ENCODE data around the gene LEPROT.
A peak's percentile ranks its signal among the peaks of the same experiment; 100 is the strongest.

LEPROT gene

GRCh38 chr1:65424573-65424889 is 4.1 kb downstream of the LEPROT start:
- H2AFZ ChIP-seq (ENCODE audit: low read depth, low read length), result no peak overlapping the region
- H3K4ac ChIP-seq (ENCODE audit: low read depth in 1 of 2, low read length in 2 of 2), result no peak overlapping the region
- H2BK120ac ChIP-seq (ENCODE audit: low read depth, low read length), result no peak overlapping the region
- WGBS, result 56% methylated on average over 1 of the region's 1 CpG
- no peaks in the 10 kb centered on the region for H3K9me3 ChIP-seq (ENCODE audit: control insufficient read depth, low read length)
- H3K23ac ChIP-seq (ENCODE audit: low read length in 2 of 2), result no peak overlapping the region
- H4K8ac ChIP-seq (ENCODE audit: low read length), result no peak overlapping the region
- peak overlapping the region; percentile 12 to 63 for H2BK12ac ChIP-seq (ENCODE audit: low read length in 2 of 2)
- H3K36me3 ChIP-seq (ENCODE audit: control insufficient read depth in 1 of 2, insufficient read depth in 2 of 2, low read depth in 1 of 2, low read length in 2 of 2), result peaks cover 6 to 44% of the 10 kb centered on the region in 2 experiments
- no peak overlapping the region for H4K91ac ChIP-seq (ENCODE audit: low read length)
- no peaks in the 10 kb centered on the region for H3K27me3 ChIP-seq (ENCODE audit: control insufficient read depth in 1 of 2, insufficient read depth in 1 of 2, low read length in 2 of 2)
- H3K27ac ChIP-seq (ENCODE audit: low read length, poor library complexity, severe bottlenecking), result peak overlapping the region; percentile 95
- peaks cover 16% of the 10 kb centered on the region for H3K4me1 ChIP-seq (ENCODE audit: control insufficient read depth, insufficient read depth, low read depth, low read length)
- peak overlapping the region in 1 of 2 experiments; percentile 66 for H3K18ac ChIP-seq (ENCODE audit: low read depth in 1 of 2, low read length in 2 of 2)
- peaks cover 1% of the 10 kb centered on the region for H3K79me1 ChIP-seq (replicated peaks; ENCODE audit: low read length, poor library complexity, severe bottlenecking)
- peak overlapping the region; percentile 45 for H3K4me2 ChIP-seq (ENCODE audit: low read length, poor library complexity, severe bottlenecking)
- peak overlapping the region; percentile 95 for H2AK5ac ChIP-seq (ENCODE audit: low read length, severe bottlenecking)
- no peak for DNase-seq
- peak overlapping the region in 1 of 2 experiments; percentile 25 for H3K4me3 ChIP-seq (ENCODE audit: insufficient read depth in 1 of 2, low read depth in 1 of 2, low read length in 2 of 2)
- H3K9ac ChIP-seq (ENCODE audit: low read length), result peak overlapping the region; percentile 64
- no peak overlapping the region for H3K14ac ChIP-seq (ENCODE audit: low read length in 2 of 2)
- H2BK5ac ChIP-seq (ENCODE audit: low read depth, low read length, poor library complexity, severe bottlenecking), result peak overlapping the region; percentile 47
- H2BK15ac ChIP-seq (ENCODE audit: low read depth, poor library complexity, severe bottlenecking), result peak overlapping the region; percentile 86

DNA sequence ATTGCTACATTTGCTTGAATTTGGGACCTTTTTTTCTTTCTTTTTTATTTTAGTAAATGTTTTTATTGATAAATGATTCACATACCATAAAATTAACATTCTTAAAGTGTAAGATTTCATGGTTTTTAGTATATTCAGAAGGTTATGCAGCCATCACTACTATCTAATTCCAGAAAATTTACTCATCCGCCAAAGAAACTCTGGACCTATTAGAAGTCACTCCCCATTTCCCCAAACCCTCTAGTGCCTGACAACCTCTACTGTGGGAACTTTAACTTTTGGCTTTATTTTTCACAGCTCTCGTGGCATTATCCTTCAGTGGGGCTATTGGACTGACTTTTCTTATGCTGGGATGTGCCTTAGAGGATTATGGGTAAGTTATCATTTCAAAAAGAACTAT is 4.5 kb downstream of the LEPROT start:
- no peaks in the 10 kb centered on the region for H3K27me3 ChIP-seq (ENCODE audit: control insufficient read depth in 1 of 2, insufficient read depth in 1 of 2, low read length in 2 of 2)
- H3K27ac ChIP-seq (ENCODE audit: low read length, poor library complexity, severe bottlenecking), result peak overlapping the region; percentile 95
- no peak overlapping the region for H3K4me3 ChIP-seq (ENCODE audit: insufficient read depth in 1 of 2, low read depth in 1 of 2, low read length in 2 of 2)
- no peak overlapping the region for H2BK15ac ChIP-seq (ENCODE audit: low read depth, poor library complexity, severe bottlenecking)
- no peak overlapping the region for H3K14ac ChIP-seq (ENCODE audit: low read length in 2 of 2)
- peak overlapping the region; percentile 76 for H2AK5ac ChIP-seq (ENCODE audit: low read length, severe bottlenecking)
- 100% methylated on average over 2 of the region's 2 CpGs for WGBS
- H3K23ac ChIP-seq (ENCODE audit: low read length in 2 of 2), result no peak overlapping the region
- no peak overlapping the region for H3K4me2 ChIP-seq (ENCODE audit: low read length, poor library complexity, severe bottlenecking)
- DNase-seq, result no peak
- H3K4ac ChIP-seq (ENCODE audit: low read depth in 1 of 2, low read length in 2 of 2), result no peak overlapping the region
- no peak overlapping the region for H2AFZ ChIP-seq (ENCODE audit: low read depth, low read length)
- peaks cover 1% of the 10 kb centered on the region for H3K79me1 ChIP-seq (replicated peaks; ENCODE audit: low read length, poor library complexity, severe bottlenecking)
- H2BK5ac ChIP-seq (ENCODE audit: low read depth, low read length, poor library complexity, severe bottlenecking), result no peak overlapping the region
- H3K9ac ChIP-seq (ENCODE audit: low read length), result peak overlapping the region; percentile 64
- peaks cover 6 to 46% of the 10 kb centered on the region in 2 experiments for H3K36me3 ChIP-seq (ENCODE audit: control insufficient read depth in 1 of 2, insufficient read depth in 2 of 2, low read depth in 1 of 2, low read length in 2 of 2)
- H3K4me1 ChIP-seq (ENCODE audit: control insufficient read depth, insufficient read depth, low read depth, low read length), result peaks cover 14% of the 10 kb centered on the region
- no peak overlapping the region for H3K18ac ChIP-seq (ENCODE audit: low read depth in 1 of 2, low read length in 2 of 2)
- H2BK12ac ChIP-seq (ENCODE audit: low read length in 2 of 2), result no peak overlapping the region
- no peak overlapping the region for H4K91ac ChIP-seq (ENCODE audit: low read length)
- H4K8ac ChIP-seq (ENCODE audit: low read length), result no peak overlapping the region
- H2BK120ac ChIP-seq (ENCODE audit: low read depth, low read length), result no peak overlapping the region
- no peaks in the 10 kb centered on the region for H3K9me3 ChIP-seq (ENCODE audit: control insufficient read depth, low read length)

DNA sequence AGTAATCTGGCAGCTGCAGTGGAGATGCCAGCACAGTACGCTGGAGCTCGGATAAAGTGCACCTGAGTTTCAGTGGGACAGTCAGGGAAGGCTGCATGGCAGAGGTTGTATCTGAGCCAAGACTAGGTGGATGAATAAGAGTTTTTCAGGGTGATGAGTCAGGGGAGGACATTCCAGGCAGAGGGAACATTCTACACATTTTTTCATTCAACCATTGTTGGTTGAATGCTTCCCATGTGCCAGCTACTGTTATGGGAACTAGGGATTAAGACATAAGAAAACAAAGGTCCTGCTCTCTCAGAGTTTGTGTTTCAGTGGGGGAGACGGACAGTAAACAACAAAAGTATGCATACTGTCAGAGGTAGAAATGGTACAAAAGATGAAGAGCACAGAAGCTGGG is 5.2 kb downstream of the LEPROT start:
- no peak overlapping the region for H3K4me2 ChIP-seq (ENCODE audit: low read length, poor library complexity, severe bottlenecking)
- no peaks in the 10 kb centered on the region for H3K9me3 ChIP-seq (ENCODE audit: control insufficient read depth, low read length)
- 34% methylated on average over 3 of the region's 3 CpGs for WGBS
- no peak overlapping the region for H2BK12ac ChIP-seq (ENCODE audit: low read length in 2 of 2)
- H4K8ac ChIP-seq (ENCODE audit: low read length), result peak overlapping the region; percentile 27
- peak overlapping the region; percentile 76 for H2AK5ac ChIP-seq (ENCODE audit: low read length, severe bottlenecking)
- H2BK15ac ChIP-seq (ENCODE audit: low read depth, poor library complexity, severe bottlenecking), result no peak overlapping the region
- H3K36me3 ChIP-seq (ENCODE audit: control insufficient read depth in 1 of 2, insufficient read depth in 2 of 2, low read depth in 1 of 2, low read length in 2 of 2), result peaks cover 6 to 53% of the 10 kb centered on the region in 2 experiments
- peak overlapping the region; percentile 69 for H3K27ac ChIP-seq (ENCODE audit: low read length, poor library complexity, severe bottlenecking)
- H3K79me1 ChIP-seq (replicated peaks; ENCODE audit: low read length, poor library complexity, severe bottlenecking), result peaks cover 1% of the 10 kb centered on the region
- H2AFZ ChIP-seq (ENCODE audit: low read depth, low read length), result no peak overlapping the region
- H4K91ac ChIP-seq (ENCODE audit: low read length), result no peak overlapping the region
- no peak overlapping the region for H3K4ac ChIP-seq (ENCODE audit: low read depth in 1 of 2, low read length in 2 of 2)
- peak overlapping the region in 1 of 2 experiments; percentile 49 for H3K18ac ChIP-seq (ENCODE audit: low read depth in 1 of 2, low read length in 2 of 2)
- H3K9ac ChIP-seq (ENCODE audit: low read length), result no peak overlapping the region
- H3K4me3 ChIP-seq (ENCODE audit: insufficient read depth in 1 of 2, low read depth in 1 of 2, low read length in 2 of 2), result no peak overlapping the region
- no peak overlapping the region for H3K23ac ChIP-seq (ENCODE audit: low read length in 2 of 2)
- peak; percentile 68 for DNase-seq
- H3K14ac ChIP-seq (ENCODE audit: low read length in 2 of 2), result no peak overlapping the region
- no peak overlapping the region for H2BK120ac ChIP-seq (ENCODE audit: low read depth, low read length)
- H2BK5ac ChIP-seq (ENCODE audit: low read depth, low read length, poor library complexity, severe bottlenecking), result no peak overlapping the region
- H3K27me3 ChIP-seq (ENCODE audit: control insufficient read depth in 1 of 2, insufficient read depth in 1 of 2, low read length in 2 of 2), result no peaks in the 10 kb centered on the region
- peaks cover 14% of the 10 kb centered on the region for H3K4me1 ChIP-seq (ENCODE audit: control insufficient read depth, insufficient read depth, low read depth, low read length)

- H3K9me3 ChIP-seq (ENCODE audit: control insufficient read depth, low read length), result no peaks in the 10 kb centered on the region
- over 99% methylated on average over 2 of the region's 2 CpGs for WGBS
- peak overlapping the region; percentile 76 for H2AK5ac ChIP-seq (ENCODE audit: low read length, severe bottlenecking)
- no peak overlapping the region for H3K4me2 ChIP-seq (ENCODE audit: low read length, poor library complexity, severe bottlenecking)
- peaks cover 13 to 83% of the 10 kb centered on the region in 2 experiments for H3K36me3 ChIP-seq (ENCODE audit: control insufficient read depth in 1 of 2, insufficient read depth in 2 of 2, low read depth in 1 of 2, low read length in 2 of 2)
- H3K18ac ChIP-seq (ENCODE audit: low read depth in 1 of 2, low read length in 2 of 2), result peak overlapping the region in 1 of 2 experiments; percentile 19
- no peak overlapping the region for H4K91ac ChIP-seq (ENCODE audit: low read length)
- H3K9ac ChIP-seq (ENCODE audit: low read length), result no peak overlapping the region
- no peak overlapping the region for H3K23ac ChIP-seq (ENCODE audit: low read length in 2 of 2)
- peaks cover 10% of the 10 kb centered on the region for H3K79me1 ChIP-seq (replicated peaks; ENCODE audit: low read length, poor library complexity, severe bottlenecking)
- no peak overlapping the region for H2BK120ac ChIP-seq (ENCODE audit: low read depth, low read length)
- peak overlapping the region; percentile 70 for H3K27ac ChIP-seq (ENCODE audit: low read length, poor library complexity, severe bottlenecking)
- peak overlapping the region in 1 of 2 experiments; percentile 43 for H2BK12ac ChIP-seq (ENCODE audit: low read length in 2 of 2)
- H3K4me3 ChIP-seq (ENCODE audit: insufficient read depth in 1 of 2, low read depth in 1 of 2, low read length in 2 of 2), result no peak overlapping the region
- no peak overlapping the region for H3K4ac ChIP-seq (ENCODE audit: low read depth in 1 of 2, low read length in 2 of 2)
- no peak overlapping the region for H2BK15ac ChIP-seq (ENCODE audit: low read depth, poor library complexity, severe bottlenecking)
- no peaks in the 10 kb centered on the region for H3K27me3 ChIP-seq (ENCODE audit: control insufficient read depth in 1 of 2, insufficient read depth in 1 of 2, low read length in 2 of 2)
- peaks cover 5% of the 10 kb centered on the region for H3K4me1 ChIP-seq (ENCODE audit: control insufficient read depth, insufficient read depth, low read depth, low read length)
- H3K14ac ChIP-seq (ENCODE audit: low read length in 2 of 2), result no peak overlapping the region
- DNase-seq, result no peak
- H2BK5ac ChIP-seq (ENCODE audit: low read depth, low read length, poor library complexity, severe bottlenecking), result no peak overlapping the region
- peak overlapping the region; percentile 8 for H4K8ac ChIP-seq (ENCODE audit: low read length)
- H2AFZ ChIP-seq (ENCODE audit: low read depth, low read length), result no peak overlapping the region
Measured at GRCh38 chr1:65429078-65429477, 8.6 kb downstream of the LEPROT start.
